Left kidney (tissue), 2 donors: ENCODE results near the gene ZNF445. TPM values are rescaled to one million over a fixed set of nuclear protein-coding genes. Genes with fewer than 3 reads are reported as not detected.
"Not testable (repeated sequence)": the region's sequence is repeated elsewhere in the genome, so short reads cannot be mapped to it uniquely, and the experiment has no call there.

Experiments
- DNase-seq: peaks from one replicate; pipeline ENCODE4 v3.0.0-alpha.2; 2013
- polyA plus RNA-seq: library from polyadenylated mRNA; unstranded; fragments of 120-200 nt; gene quantifications from one replicate; pipeline ENCODE4 v1.2.1, GENCODE V29; 2013; ENCODE audit not compliant: insufficient read length

Gene ZNF445
- polyA plus RNA-seq, 1 donor, result 31.4 TPM

DNA sequence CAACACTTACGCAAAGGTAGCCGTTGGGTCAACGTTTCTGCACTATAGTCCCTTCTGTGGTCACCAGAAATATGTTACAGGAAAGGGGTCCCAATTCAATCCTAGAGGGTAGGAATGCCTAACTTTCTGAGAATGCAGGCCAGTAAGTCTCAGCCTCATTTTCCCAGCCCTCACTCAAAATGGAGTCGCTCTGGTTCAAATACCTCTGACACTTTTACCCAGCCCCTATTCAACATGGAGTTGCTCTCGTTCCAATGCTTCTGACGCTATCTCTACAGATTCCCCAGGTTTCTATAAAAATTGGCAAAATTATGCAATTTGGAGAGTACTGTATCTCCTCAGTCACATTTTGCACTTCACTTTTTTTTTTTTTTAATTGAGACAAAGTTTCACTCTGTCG is 39.7 kb downstream of the ZNF445 start:
- no peak for DNase-seq

- no peak for DNase-seq
Measured at GRCh38 chr3:44436181-44436580, 41.3 kb downstream of the ZNF445 start.

- DNase-seq, result no peak
Measured at GRCh38 chr3:44434834-44435510, 42.5 kb downstream of the ZNF445 start.

GRCh38 chr3:44430466-44430865 is 47.0 kb downstream of the ZNF445 start:
- DNase-seq, result no peak

- no peak for DNase-seq
Measured at GRCh38 chr3:44429459-44429858, 48.0 kb downstream of the ZNF445 start.

DNA sequence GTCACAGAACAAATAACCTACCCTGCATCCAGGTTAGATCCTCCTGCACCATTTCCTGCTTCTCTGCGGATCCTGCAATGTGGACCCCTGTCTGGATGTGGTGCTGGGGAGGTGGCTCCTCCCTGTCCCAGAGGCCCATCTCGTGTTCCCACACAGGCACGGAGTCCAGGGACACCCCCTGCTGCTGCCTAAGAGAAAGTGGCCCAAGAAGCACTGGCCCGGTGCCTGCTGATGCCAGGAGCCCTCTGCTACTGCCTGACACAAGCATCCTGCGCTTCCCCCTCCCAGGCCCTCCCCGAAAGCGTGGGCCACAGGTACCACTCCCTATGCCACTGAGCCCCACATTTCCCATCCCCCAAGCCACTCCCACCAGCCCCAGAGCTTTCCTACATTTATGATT is 48.6 kb downstream of the ZNF445 start:
- DNase-seq, result no peak

DNA sequence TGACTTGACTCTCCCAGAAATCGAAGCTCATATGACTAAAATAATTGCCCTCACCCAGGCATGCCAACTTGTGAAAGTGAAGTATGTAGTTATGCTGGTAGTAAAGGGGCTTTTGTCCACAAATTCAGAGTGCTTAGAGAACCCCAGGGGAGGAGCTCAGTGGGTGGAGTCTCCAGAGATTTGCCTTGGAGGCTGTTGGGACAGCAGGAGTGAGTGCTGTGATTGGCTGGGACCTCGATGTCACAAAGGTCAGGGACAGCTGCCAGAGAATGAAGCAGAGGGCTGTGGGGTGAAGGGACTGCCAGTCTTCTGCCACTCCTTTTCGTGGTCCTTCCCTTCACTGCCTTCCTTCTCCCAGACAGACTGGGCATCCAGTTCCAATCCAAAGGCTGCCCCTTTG is 49.8 kb downstream of the ZNF445 start:
- DNase-seq, result no peak

- DNase-seq, result no peak
Measured at GRCh38 chr3:44424758-44425157, 52.7 kb downstream of the ZNF445 start.

GRCh38 chr3:44421280-44421679 is 56.2 kb downstream of the ZNF445 start:
- no peak for DNase-seq

GRCh38 chr3:44420676-44421075 is 56.8 kb downstream of the ZNF445 start:
- no peak for DNase-seq

- DNase-seq, result no peak
Measured at GRCh38 chr3:44419923-44420650, 57.4 kb downstream of the ZNF445 start.

GRCh38 chr3:44419116-44419922 is 58.2 kb downstream of the ZNF445 start:
- DNase-seq, result no peak

DNA sequence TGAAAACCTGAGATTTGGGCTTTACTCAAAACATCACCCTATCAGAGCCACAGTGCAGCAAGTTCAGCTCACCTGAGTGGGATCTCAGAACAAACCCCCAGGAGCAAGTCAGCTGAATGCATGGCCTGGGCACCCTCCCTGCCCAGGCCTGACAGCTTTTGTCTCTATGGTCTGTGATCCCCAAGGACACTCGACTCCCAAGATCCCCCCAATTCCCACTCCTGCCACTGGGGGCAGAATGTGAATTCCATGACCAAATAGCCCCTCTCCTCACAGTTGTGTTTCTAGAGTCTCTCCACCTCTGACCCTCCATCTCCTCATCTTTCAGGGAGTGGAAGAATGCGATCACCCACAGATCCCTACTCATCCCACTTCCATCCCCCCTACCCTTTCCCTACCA is 58.9 kb downstream of the ZNF445 start:
- DNase-seq, result no peak

DNA sequence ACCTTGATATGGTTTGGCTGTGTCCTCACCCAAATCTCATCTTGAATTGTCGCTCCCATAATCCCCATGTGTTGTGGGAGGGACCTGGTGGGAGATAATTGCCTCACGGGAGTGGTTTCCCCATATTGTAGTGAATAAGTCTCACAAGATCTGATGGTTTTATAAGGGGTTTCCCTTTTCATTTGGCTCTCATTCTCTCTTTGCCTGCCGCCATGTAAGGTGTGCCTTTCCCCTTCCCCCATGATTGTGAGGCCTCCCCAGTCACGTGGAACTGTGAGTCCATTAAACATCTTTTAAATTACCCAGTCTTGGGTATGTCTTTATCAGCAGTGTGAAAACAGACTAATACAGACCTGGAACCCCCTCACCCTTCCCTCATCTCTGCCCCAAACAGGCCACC is 59.4 kb downstream of the ZNF445 start:
- DNase-seq, result not testable (repeated sequence)

- DNase-seq, result no peak
Measured at GRCh38 chr3:44416031-44417030, 61.1 kb downstream of the ZNF445 start.

DNA sequence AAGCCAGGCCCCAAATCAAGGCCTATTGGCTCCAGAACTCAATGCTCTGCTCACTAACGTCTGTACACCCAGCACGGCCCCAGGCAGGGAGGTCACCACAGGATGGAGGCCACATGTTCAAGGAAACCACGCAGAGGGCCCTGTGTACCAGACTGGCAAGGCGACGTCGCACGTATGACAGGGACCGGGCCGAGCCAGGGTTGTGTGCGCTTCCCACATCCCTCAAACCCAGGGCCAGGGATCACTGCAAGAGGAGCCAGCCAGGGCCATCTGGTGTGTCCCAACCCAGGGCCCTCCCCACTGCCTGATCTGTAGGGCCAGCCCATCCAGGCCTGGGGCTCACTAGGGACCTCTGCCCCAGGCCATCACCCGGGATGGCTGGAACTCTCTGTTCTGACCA is 62.0 kb downstream of the ZNF445 start:
- no peak for DNase-seq

DNA sequence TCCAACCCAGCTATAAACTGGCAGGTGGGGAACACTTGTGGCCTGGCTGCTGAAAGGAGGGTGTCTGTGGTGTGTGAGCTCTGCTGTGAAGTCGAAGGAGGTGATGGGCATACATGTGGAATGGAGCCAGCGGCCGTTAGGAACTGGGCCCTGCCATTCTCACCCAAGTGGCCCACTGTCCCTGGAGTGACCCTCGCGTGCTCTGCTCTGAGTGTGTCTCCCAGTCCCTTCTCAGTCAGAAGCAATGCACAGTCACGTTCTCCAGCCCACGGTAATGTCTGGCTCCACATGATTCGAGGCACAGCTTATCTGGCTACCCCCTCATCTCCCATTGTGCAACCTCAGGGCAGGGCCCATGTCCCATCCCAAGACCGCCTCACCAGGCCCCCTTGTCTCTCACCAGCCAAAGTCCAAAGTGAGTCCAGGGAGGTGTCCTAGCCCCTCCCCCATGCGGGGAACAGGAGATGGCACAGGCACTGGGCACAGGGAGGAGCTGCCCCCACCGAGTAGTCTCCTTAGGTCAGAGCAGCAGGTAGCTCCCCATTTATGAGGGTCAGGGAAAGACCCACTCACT is 62.9 kb downstream of the ZNF445 start:
- DNase-seq, result no peak

DNA sequence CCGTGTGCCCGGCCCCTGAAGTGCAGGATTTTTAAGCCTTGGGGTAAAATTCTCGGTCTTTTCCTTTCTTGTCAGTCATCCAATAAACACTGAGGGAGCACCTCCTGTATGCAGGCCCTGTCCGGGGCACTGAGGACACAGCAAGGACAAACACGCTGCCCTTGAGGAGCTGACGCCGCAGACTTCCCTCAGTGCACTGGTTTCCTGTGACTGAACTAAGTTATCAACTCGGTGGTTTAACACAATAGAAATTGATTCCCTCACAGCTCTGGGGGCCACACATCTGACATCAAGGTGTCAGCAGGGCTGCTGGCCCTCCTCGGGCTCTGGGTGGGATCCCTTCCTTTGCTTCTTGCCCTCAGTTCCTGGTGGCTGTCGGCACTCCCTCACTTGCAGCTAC is 65.1 kb downstream of the ZNF445 start:
- DNase-seq, result no peak

DNA sequence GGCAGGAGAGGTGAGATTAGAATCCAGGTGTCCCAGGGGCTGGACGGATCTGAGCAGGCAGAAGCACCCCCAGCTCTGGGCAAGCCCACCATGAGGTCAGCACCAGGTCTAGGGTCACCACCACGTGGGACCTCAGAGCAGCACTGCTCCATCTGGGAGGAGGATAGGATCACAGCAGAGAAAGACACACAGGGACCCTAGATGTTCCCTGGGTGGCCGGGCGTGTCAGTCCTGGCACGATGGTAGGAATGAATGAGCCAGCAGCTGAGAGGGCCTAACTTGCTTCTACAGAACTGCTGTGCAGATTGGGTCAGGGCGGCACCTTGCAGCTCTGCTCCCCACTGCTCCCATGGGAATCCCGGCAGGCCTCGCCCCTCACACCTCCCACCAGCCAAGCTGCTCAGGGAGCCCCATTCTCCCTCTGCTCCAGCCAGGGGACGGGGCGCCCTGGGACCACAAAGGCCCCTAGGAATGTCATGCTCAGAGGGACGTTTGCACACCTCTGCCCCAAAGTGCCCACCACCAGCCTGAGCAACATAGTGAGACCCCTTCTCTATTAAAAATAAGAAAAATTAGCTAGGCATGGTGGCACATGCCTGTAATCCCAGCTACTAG is 66.3 kb downstream of the ZNF445 start:
- DNase-seq, result no peak

GRCh38 chr3:44409640-44410410 is 67.6 kb downstream of the ZNF445 start:
- no peak for DNase-seq
